Activated CD8-positive, alpha-beta T cell treated with anti-CD3 and anti-CD28 coated beads for 36 hours (primary cell): ENCODE measurements around the gene GSG1L2. TPM values are rescaled to one million over a fixed set of nuclear protein-coding genes. Genes with fewer than 3 reads are reported as not detected.

ENCODE experiments used
- ATAC-seq: fragments of 200-7000 bp; cut with Tn5 transposase; one replicate; pipeline ENCODE4 v1.10.0; 2021; ENCODE audit warnings: mild to moderate bottlenecking, moderate library complexity
- CTCF ChIA-PET: fragments of 350-600 bp; sonication (Branson Sonifier 250); formaldehyde crosslinking; loops from one replicate; lab custom pipeline; 2021; ENCODE audit warnings: antibody characterized with exemption; lab: Charles Lee
- POLR2A ChIA-PET: fragments of 350-600 bp; sonication (Branson Sonifier 250); formaldehyde crosslinking; loops from one replicate; lab custom pipeline; 2021; ENCODE audit warnings: antibody characterized with exemption; lab: Charles Lee
- DNase-seq: peaks from one replicate; pipeline ENCODE4 v3.0.0-alpha.2; 2020
- H3K27ac Mint-ChIP-seq: one replicate; pipeline ENCODE4 v1.8.0; 2021; ENCODE audit warnings: mild to moderate bottlenecking, mixed read lengths
- H3K27me3 Mint-ChIP-seq: one replicate; pipeline ENCODE4 v1.8.0; 2021; ENCODE audit warnings: mixed read lengths
- H3K36me3 Mint-ChIP-seq: one replicate; pipeline ENCODE4 v1.8.0; 2021; ENCODE audit warnings: low read depth, mixed read lengths
- H3K4me1 Mint-ChIP-seq: one replicate; pipeline ENCODE4 v1.8.0; 2021; ENCODE audit warnings: low read depth, mixed read lengths
- H3K4me3 Mint-ChIP-seq: one replicate; pipeline ENCODE4 v1.8.0; 2021; ENCODE audit warnings: mild to moderate bottlenecking, moderate library complexity, mixed read lengths
- H3K9me3 Mint-ChIP-seq: one replicate; pipeline ENCODE4 v1.8.0; 2021; ENCODE audit warnings: mixed read lengths
- CTCF ChIP-seq: fragments of 200-600 bp; IDR thresholded peaks from one replicate; pipeline ENCODE4 v1.8.0; 2022; ENCODE audit warnings: antibody characterized with exemption, mild to moderate bottlenecking
- intact Hi-C: fragments of 100-400 bp; cut with micrococcal nuclease; formaldehyde crosslinking; loops from one replicate; pipeline ENCODE4 v1.10.0; 2022
- total RNA-seq, 2 experiments: library from RNA; stranded (reverse); gene quantifications; one replicate each; pipeline ENCODE4 v1.2.3, GENCODE V29; 2021

The GSG1L2 gene
- total RNA-seq, 2 experiments from 2014 or later: not detected

GRCh38 chr17:9860851-9861250 is 39.0 kb upstream of the GSG1L2 start:
- intact Hi-C loops: no loop called here
- Mint-ChIP-seq H3K27ac (no peak overlapping the region), H3K9me3 (peaks cover 19% of the 10 kb centered on the region), H3K27me3 (peaks cover 4% of the 10 kb centered on the region), H3K36me3 (no peaks in the 10 kb centered on the region), H3K4me3 (no peak overlapping the region), H3K4me1 (no peaks in the 10 kb centered on the region)
- DNase-seq: no peak
- POLR2A ChIA-PET: no interaction called here
- no peak for ATAC-seq
- no peak for TF ChIP-seq CTCF
- CTCF ChIA-PET: no interaction called here

- DNase-seq (no peak), ATAC-seq (no peak)
- CTCF ChIA-PET: no interaction called here
- H3K27me3 Mint-ChIP-seq: no peaks in the 10 kb centered on the region
- intact Hi-C loops: no loop called here
- POLR2A ChIA-PET: no interaction called here
- no peak for TF ChIP-seq CTCF
- H3K9me3 Mint-ChIP-seq: peaks cover 19% of the 10 kb centered on the region
- H3K4me3 Mint-ChIP-seq: no peak overlapping the region
- H3K36me3 Mint-ChIP-seq: no peaks in the 10 kb centered on the region
- no peak overlapping the region for H3K27ac Mint-ChIP-seq
- H3K4me1 Mint-ChIP-seq: no peaks in the 10 kb centered on the region
Observed at GRCh38 chr17:9859781-9860180, 37.9 kb upstream of the GSG1L2 start.

GRCh38 chr17:9855036-9855435 is 33.2 kb upstream of the GSG1L2 start:
- Mint-ChIP-seq H3K27ac (no peak overlapping the region), H3K36me3 (no peaks in the 10 kb centered on the region), H3K27me3 (peaks cover 7% of the 10 kb centered on the region), H3K9me3 (peaks cover 9% of the 10 kb centered on the region), H3K4me1 (no peaks in the 10 kb centered on the region), H3K4me3 (no peak overlapping the region)
- intact Hi-C loops: no loop called here
- TF ChIP-seq CTCF: no peak
- ATAC-seq: no peak
- no peak for DNase-seq
- CTCF ChIA-PET: no interaction called here
- POLR2A ChIA-PET: no interaction called here

- Mint-ChIP-seq H3K4me3 (no peak overlapping the region), H3K4me1 (no peaks in the 10 kb centered on the region), H3K27ac (no peak overlapping the region), H3K36me3 (no peaks in the 10 kb centered on the region), H3K9me3 (peaks cover 8% of the 10 kb centered on the region), H3K27me3 (peaks cover 7% of the 10 kb centered on the region)
- POLR2A ChIA-PET: no interaction called here
- DNase-seq (no peak), ATAC-seq (no peak)
- TF ChIP-seq CTCF: no peak
- intact Hi-C loops: no loop called here
- CTCF ChIA-PET: no interaction called here
Observed at GRCh38 chr17:9854255-9854654, 32.4 kb upstream of the GSG1L2 start.

GRCh38 chr17:9850151-9850550 is 28.3 kb upstream of the GSG1L2 start:
- ChIA-PET CTCF (no interaction called here), POLR2A (no interaction called here)
- ATAC-seq (no peak), DNase-seq (no peak)
- H3K36me3 Mint-ChIP-seq: no peaks in the 10 kb centered on the region
- H3K4me3 Mint-ChIP-seq: no peak overlapping the region
- peaks cover 6% of the 10 kb centered on the region for H3K9me3 Mint-ChIP-seq
- TF ChIP-seq CTCF: no peak
- intact Hi-C loops: no loop called here
- H3K27me3 Mint-ChIP-seq: peaks cover 8% of the 10 kb centered on the region
- H3K27ac Mint-ChIP-seq: no peak overlapping the region
- no peaks in the 10 kb centered on the region for H3K4me1 Mint-ChIP-seq
